Kidney glomerular epithelial cell (primary cell): ENCODE data around the gene HEMGN.
A peak's percentile ranks its signal among the peaks of the same experiment; 100 is the strongest.
"Not testable (repeated sequence)": the region's sequence is repeated elsewhere in the genome, so short reads cannot be mapped to it uniquely, and the experiment has no call there.

ENCODE experiments used
- DNase-seq: peaks from one replicate; lab custom pipeline; 2025; lab: John Stamatoyannopoulos, UW

HEMGN gene

GRCh38 chr9:97964901-97965300 lies 26.9 kb upstream of the HEMGN start:
- DNase-seq, result no peak

GRCh38 chr9:97963232-97963631 lies 25.3 kb upstream of the HEMGN start:
- DNase-seq, result no peak

- DNase-seq, result no peak
Observed at GRCh38 chr9:97962575-97962974, 24.6 kb upstream of the HEMGN start.

- no peak for DNase-seq
Observed at GRCh38 chr9:97962136-97962535, 24.2 kb upstream of the HEMGN start.

GRCh38 chr9:97961361-97961760 lies 23.4 kb upstream of the HEMGN start:
- DNase-seq, result no peak

- DNase-seq, result not testable (repeated sequence)
Observed at GRCh38 chr9:97960678-97961328, 22.8 kb upstream of the HEMGN start.

DNA sequence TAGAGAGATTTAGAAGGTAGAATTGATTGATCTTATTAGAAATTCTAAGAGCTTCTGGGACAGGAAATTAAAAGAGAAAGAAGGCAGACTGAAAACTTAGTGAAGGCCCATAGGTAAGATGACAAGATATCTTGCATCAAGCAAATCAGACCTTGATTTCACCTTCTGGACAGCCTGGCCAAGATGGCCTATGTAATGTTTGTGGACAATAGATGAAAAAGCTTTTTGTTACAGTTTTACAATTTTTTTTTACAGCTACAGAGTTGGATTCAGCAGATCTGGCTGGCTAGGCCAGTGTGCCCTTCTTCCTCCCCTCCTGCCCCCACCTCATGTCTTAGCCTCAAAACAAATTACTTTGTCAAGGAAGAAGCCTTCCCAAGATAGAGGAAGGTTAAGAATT lies 21.6 kb upstream of the HEMGN start:
- no peak for DNase-seq

- DNase-seq, result no peak
Observed at GRCh38 chr9:97958812-97959511, 21.0 kb upstream of the HEMGN start.

DNA sequence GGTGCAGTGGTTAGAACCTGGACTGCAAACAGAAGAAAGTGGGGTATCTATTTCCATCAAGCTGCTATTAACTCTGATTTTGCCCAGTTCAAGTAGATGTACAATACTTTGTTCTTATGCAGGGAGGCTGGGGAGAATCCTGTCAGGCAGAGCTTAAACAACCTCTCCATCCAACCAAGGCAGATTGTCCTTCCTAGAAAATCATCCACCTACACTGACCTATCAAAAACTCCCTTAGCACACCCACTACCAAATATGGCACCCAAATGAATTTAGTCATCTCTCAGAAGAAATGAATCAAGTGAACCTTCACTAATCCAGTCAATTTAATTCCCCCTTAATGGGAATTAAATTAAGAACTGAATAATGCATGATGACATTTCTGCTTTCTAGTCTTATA lies 18.4 kb upstream of the HEMGN start:
- no peak for DNase-seq

- peak; percentile 16 for DNase-seq
Observed at GRCh38 chr9:97954550-97954989, 16.6 kb upstream of the HEMGN start.

- not testable (repeated sequence) for DNase-seq
Observed at GRCh38 chr9:97950873-97951272, 12.9 kb upstream of the HEMGN start.

DNA sequence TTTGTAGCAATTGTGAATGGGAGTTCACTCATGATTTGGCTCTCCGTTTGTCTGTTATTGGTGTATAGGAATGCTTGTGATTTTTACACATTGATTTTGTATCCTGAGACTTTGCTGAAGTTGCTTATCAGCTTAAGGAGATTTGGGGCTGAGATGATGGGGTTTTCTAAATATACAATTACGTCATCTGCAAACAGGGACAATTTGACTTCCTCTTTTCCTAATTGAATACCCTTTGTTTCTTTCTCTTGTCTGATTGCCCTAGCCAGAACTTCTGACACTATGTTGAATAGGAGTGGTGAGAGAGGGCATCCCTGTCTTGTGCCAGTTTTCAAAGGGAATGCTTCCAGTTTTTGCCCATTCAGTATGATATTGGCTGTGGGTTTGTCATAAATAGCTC lies 9.1 kb upstream of the HEMGN start:
- DNase-seq, result not testable (repeated sequence)

DNA sequence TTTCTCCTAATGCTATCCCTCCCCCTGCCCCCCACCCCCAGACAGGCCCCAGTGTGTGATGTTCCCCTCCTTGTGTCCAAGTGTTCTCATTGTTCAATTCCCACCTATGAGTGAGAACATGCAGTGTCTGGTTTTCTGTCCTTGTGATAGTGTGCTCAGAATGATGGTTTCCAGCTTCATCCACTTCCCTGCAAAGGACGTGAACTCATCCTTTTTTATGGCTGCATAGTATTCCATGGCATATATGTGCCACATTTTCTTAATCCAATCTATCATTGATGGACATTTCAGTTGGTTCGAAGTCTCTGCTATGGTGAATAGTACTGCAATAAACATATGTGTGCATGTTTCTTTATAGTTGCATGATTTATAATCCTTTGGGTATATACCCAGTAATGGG lies 7.5 kb upstream of the HEMGN start:
- not testable (repeated sequence) for DNase-seq

GRCh38 chr9:97944612-97945011 lies 6.6 kb upstream of the HEMGN start:
- DNase-seq, result no peak

GRCh38 chr9:97943308-97943855 lies 5.4 kb upstream of the HEMGN start:
- DNase-seq, result no peak

- DNase-seq, result no peak
Observed at GRCh38 chr9:97941323-97941722, 3.4 kb upstream of the HEMGN start.

DNA sequence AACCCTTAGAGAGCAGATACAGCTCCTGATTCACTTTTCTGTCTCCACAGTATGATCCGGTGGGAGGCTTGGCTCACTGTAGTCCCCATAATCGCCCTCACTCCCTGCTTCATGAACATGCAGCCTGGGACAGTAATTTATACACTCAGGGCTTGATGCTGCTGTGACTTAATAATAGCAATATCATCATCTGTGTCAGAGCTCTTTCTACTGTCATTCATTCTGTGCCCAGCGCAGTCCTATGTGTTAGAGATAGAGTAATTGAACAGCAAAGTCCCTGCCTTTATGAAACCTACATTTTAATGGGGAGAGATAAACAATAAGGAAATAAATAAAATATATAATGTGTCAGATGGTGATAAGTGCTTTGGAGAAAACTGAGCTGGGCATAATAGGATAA lies 2.8 kb upstream of the HEMGN start:
- DNase-seq, result no peak

GRCh38 chr9:97940233-97940632 lies 2.3 kb upstream of the HEMGN start:
- no peak for DNase-seq

GRCh38 chr9:97936998-97937397 lies 974 bp downstream of the HEMGN start:
- DNase-seq, result no peak

DNA sequence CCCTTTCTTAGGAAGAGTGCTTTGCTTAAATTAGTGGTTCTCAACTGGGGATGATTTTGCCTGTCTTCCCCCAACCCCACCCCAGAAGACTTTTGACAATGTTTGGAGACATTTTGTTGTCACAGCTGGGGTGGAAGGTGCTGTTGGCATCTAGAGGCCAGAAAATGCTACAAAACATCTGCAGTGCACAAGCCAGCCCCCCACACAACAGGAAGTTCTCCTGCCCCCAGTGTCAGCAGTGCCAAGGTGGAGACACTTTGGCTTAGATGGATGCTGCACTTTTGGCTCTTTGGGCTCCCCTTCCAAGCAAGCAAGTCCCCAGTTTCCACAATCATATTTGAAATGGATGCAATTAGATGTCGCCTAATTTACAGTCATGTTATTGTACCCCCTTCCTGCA lies 2.7 kb downstream of the HEMGN start:
- DNase-seq, result no peak

DNA sequence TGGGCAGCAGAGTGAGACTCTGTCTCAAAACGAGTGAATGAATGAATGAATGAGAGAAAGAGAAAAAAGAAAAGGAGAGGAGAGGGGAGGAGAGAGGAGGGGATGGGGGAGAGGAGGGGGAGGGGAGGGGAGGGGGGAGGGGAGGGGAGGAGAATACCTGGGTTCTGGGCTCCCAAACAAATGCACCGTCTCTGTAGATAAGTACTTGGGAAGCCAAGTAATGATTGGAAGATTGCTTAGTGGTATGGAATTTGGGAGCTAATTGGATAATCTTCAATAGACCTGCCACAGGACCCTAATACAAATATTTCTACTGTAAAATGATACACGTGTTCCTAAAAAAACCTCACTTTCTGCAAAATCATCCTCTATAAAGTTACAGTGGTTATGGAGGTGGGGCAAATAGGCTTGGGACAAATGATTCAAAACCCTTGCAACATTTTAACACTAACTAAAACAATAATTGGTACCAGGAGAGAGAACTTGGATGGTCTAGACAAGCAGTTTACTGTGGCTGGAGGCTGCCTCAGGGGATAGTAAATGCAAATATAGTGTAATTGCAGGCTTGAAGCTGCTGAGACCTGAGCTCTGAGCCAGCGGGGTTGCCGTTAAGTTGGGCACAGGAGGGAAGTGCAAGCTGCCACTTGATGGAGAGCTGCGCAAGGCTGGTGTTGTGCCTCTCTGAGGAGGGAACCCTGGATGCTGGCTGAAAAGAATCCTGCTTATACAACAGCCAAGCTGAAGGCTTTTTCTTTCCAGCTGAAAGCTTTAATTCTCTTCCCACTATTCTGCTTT lies 3.5 kb downstream of the HEMGN start:
- no peak for DNase-seq

DNA sequence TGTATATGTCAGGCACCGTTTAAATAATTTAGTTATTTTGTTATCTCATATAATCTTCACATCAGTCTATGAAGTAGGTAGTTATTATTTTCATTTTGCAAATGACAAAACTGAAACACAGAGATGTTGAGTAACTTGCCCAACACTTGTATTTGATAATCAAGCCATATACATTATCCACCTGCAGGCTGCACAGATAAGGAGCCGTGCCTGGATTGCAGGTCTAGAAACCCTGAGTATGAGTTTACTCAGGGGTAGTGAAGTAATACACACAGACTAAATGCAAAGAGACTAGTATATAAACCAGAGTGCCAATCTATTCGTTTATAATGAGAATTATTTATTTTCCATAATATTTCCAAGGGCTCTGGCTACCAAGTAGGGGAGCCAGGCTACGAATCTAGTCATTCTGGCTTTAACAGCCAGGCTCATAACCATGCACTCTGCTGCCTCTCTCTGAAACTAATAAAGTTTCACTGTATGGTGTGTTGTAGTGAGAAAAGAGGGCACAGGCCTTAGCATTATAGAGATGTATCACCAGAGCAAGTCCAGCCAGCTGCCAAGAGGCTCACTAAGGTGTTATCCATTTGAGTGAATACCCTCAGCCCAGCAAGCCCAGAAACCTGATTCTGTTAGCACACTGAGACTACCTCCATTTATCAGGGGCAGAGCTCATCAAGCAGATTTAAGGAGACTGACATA lies 4.5 kb downstream of the HEMGN start:
- DNase-seq, result no peak
